K562 treated with DMSO at 1 percent for 24 hours (cell line): ENCODE measurements around the gene UFL1. TPM values are rescaled to one million over a fixed set of nuclear protein-coding genes. Genes with fewer than 3 reads are reported as not detected.

Source experiments
- total RNA-seq: library from RNA; unstranded; fragments of 300-600 nt; gene quantifications from 2 replicates; pipeline ENCODE4 v1.2.3, GENCODE V29; 2022; ENCODE audit warnings: low read depth; ENCODE audit not compliant: insufficient read depth

UFL1 gene
- total RNA-seq: 12.3 and 14.9 TPM in 2 replicates

DNA sequence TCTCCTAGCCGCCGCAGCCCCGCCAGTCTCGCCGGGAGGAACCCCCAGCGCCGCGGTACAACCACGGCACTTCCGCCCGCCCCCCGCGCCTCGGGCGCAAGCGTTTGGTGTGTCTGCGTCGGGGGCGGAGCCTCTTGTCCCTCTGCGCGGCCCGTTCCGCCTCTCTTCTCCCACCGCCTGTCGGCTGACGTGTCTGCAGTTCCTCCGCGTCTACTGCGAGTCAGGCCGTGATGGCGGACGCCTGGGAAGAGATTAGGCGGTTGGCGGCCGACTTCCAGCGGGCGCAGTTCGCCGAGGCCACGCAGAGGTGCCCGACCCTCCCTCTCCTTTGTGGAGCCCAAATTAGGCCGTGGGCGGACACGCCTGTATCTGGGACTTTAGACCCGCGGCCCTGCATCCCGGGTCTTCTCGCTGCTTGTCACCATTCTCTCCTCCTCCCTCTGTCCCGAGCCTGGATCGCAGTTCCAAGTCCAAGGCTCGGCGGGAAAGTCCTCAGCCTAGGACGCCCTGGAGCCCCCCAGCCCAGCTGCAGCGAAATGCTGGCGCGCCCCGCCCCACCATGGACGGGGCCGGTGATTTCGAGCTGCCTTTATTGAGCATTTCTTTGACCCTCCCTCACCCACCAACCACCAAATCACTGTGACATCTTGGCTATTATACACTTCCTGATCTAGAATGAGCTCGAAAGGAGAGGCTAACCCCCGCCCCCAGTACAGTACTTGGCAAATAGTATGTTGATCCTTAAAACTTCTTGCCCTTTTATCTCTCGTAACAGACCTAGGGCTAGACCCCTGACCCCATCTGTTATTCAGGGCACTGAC, at the start of gene UFL1:
Gene UFL1, plus strand, starts transcription at position 163 of the 821 bp plus-strand sequence. Its CDS starts 68 bp downstream, at position 231.

DNA sequence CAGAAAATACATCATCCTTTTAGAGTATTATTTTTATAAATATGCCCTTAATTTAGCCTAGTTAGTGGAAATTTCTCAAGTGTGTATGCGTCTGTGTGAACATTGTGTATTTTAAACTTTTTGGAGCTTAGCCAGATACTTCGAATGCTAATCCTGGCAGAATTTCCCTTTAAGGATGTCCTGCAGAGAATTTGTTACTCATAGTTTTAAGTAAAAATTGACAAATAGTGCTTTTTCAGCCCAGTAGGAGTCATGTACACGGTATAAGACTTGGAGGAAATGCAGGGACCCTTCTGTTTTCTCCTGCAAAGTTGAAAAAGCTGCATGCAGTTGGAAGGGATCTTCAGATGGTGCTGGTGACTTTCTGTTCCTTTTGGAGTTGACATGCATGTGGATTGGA, 41.3 kb downstream of the UFL1 start, which contains the start of gene FHL5:
Gene FHL5, plus strand, starts transcription at position 243 of the 400 bp plus-strand sequence. CDS start 40,486 bp downstream, outside the sequence.

Other genes starting within 250 kb of the UFL1 start
- not detected in 2 replicates for gene FHL5, start 41.3 kb downstream of the UFL1 start, total RNA-seq